HepG2 (cell line): ENCODE results near the gene CORO1C. TPM values are rescaled to one million over a fixed set of nuclear protein-coding genes. Genes with fewer than 3 reads are reported as not detected.
A peak's percentile ranks its signal among the peaks of the same experiment; 100 is the strongest.

Experiments
- ATAC-seq: fragments of 200-7000 bp; cut with Tn5 transposase; 3 replicates; pipeline ENCODE4 v1.9.1; 2020; ENCODE audit warnings: mild to moderate bottlenecking, moderate library complexity
- BruUV-seq: library from RNA; stranded (reverse); fragments of 400-500 nt; replicated peaks from 2 replicates; lab custom pipeline; 2021; lab: Mats Ljungman, UMichigan
- CTCF ChIA-PET: fragments of 300-600 bp; formaldehyde crosslinking; extraction: SDS; loops from one replicate; lab custom pipeline; 2021; ENCODE audit warnings: low total read pairs, inconsistent platforms, low intra/inter-chr PET ratio; lab: Yijun Ruan, JAX
- POLR2A ChIA-PET: fragments of 350-600 bp; sonication (Branson Sonifier 250); formaldehyde crosslinking; loops from one replicate; lab custom pipeline; 2020; ENCODE audit warnings: antibody characterized with exemption, inconsistent platforms; lab: Yijun Ruan, JAX
- DNase-seq: peaks from one replicate; pipeline ENCODE4 v3.0.0-alpha.2; 2015; ENCODE audit warnings: low spot score
- FAIRE-seq: peaks from 3 replicates; lab custom pipeline; 2011; peaks lifted over from hg19 to GRCh38; lab: Jason Lieb, UNC
- H2AFZ ChIP-seq: one replicate; pipeline ENCODE4 v1.6.1; 2011; ENCODE audit warnings: low read length, inconsistent platforms
- H3K27ac ChIP-seq: fragments of 300-600 bp; 3 replicates; pipeline ENCODE4 v1.8.0; 2011; ENCODE audit warnings: mixed run types, mild to moderate bottlenecking, mixed read lengths, low read length, inconsistent platforms; ENCODE audit not compliant: insufficient read depth; ENCODE audit errors: extremely low read length
- H3K27me3 ChIP-seq, 2 experiments: fragments of 200-600 bp in 1 of 2; 2 replicates in 1 of 2; 3 replicates in 1 of 2; pipeline versions ENCODE4 v1.6.0 to v1.8.0; 2011; ENCODE audit warnings: low read length in 2 of 2, mild to moderate bottlenecking in 2 of 2, moderate library complexity in 2 of 2, inconsistent platforms in 1 of 2; ENCODE audit not compliant: insufficient read depth in 2 of 2, control insufficient read depth in 1 of 2
- H3K36me3 ChIP-seq, 2 experiments: fragments of 200-600 bp in 1 of 2; replicated peaks in 1 of 2; 2 replicates in 1 of 2; 3 replicates in 1 of 2; pipeline versions ENCODE4 v1.5.1 to v1.8.0; 2011; ENCODE audit warnings: low read length in 2 of 2, inconsistent platforms in 1 of 2; ENCODE audit not compliant: insufficient read depth in 2 of 2, control insufficient read depth in 1 of 2
- H3K4me1 ChIP-seq: 2 replicates; pipeline ENCODE4 v1.5.1; 2012; ENCODE audit warnings: low read length, inconsistent platforms; ENCODE audit not compliant: insufficient read depth
- H3K4me2 ChIP-seq: 2 replicates; pipeline ENCODE4 v1.6.0; 2011; ENCODE audit warnings: low read depth, low read length, inconsistent platforms
- H3K4me3 ChIP-seq, 3 experiments: fragments of 200-600 bp in 1 of 3; sonication (generic), shearing (Covaris generic) in 1 of 3; replicated peaks in 1 of 3; 2 replicates each; pipeline ENCODE4 v1.5.1; 2011 to 2016; ENCODE audit warnings: low read length in 3 of 3, inconsistent platforms in 2 of 3, low read depth in 2 of 3, mild to moderate bottlenecking in 2 of 3, control low read depth in 1 of 3, mixed read lengths in 1 of 3; ENCODE audit not compliant: insufficient read depth in 1 of 3
- H3K79me2 ChIP-seq: one replicate; pipeline ENCODE4 v1.6.1; 2011; ENCODE audit warnings: low read length, inconsistent platforms; ENCODE audit not compliant: insufficient read depth
- H3K9ac ChIP-seq: 2 replicates; pipeline ENCODE4 v1.6.0; 2011; ENCODE audit warnings: mild to moderate bottlenecking, low read depth, low read length, inconsistent platforms; ENCODE audit not compliant: insufficient read depth
- H3K9me3 ChIP-seq: 2 replicates; pipeline ENCODE4 v1.5.1; 2012; ENCODE audit warnings: mild to moderate bottlenecking, low read length
- H4K20me1 ChIP-seq: 2 replicates; pipeline ENCODE4 v1.6.0; 2011; ENCODE audit warnings: inconsistent platforms, mild to moderate bottlenecking, low read length, moderate library complexity; ENCODE audit not compliant: insufficient read depth
- FOXJ3 ChIP-seq: sonication (generic); formaldehyde crosslinking; IDR thresholded peaks from 2 replicates; pipeline ENCODE4 v1.4.0; 2020; ENCODE audit warnings: missing genetic modification reagents, mild to moderate bottlenecking, borderline replicate concordance
- FOXP1 ChIP-seq, 2 experiments: fragments of 450-650 bp in 1 of 2; IDR thresholded peaks; 2 replicates each; pipeline ENCODE4 v1.6.1; 2017 to 2018; ENCODE audit warnings: antibody characterized with exemption in 1 of 2
- GFI1 ChIP-seq: sonication (generic); formaldehyde crosslinking; IDR thresholded peaks from 2 replicates; pipeline ENCODE4 v1.5.0; 2020; ENCODE audit warnings: missing genetic modification reagents, mild to moderate bottlenecking, borderline replicate concordance
- MNT ChIP-seq: fragments of 450-650 bp; IDR thresholded peaks from 2 replicates; pipeline ENCODE4 v1.6.1; 2016
- MYNN ChIP-seq: sonication (generic); formaldehyde crosslinking; IDR thresholded peaks from 2 replicates; pipeline ENCODE4 v1.4.0; 2020; ENCODE audit warnings: mild to moderate bottlenecking, low read depth, missing genetic modification reagents
- NCOR1 ChIP-seq: fragments of 200-600 bp; sonication (generic); IDR thresholded peaks from 2 replicates; pipeline ENCODE4 v1.7.0; 2017; ENCODE audit warnings: antibody characterized with exemption, low read length, borderline replicate concordance
- SALL1 ChIP-seq: sonication (generic); formaldehyde crosslinking; IDR thresholded peaks from 2 replicates; pipeline ENCODE4 v1.8.0; 2022; ENCODE audit warnings: mild to moderate bottlenecking, missing genetic modification reagents
- SP5 ChIP-seq: IDR thresholded peaks from 2 replicates; pipeline ENCODE4 v1.6.1; 2016; ENCODE audit warnings: low read depth, borderline replicate concordance
- TIGD3 ChIP-seq: sonication (generic); formaldehyde crosslinking; IDR thresholded peaks from 2 replicates; pipeline ENCODE4 v1.5.1; 2020; ENCODE audit warnings: mild to moderate bottlenecking, missing genetic modification reagents, borderline replicate concordance
- TMF1 ChIP-seq: sonication (generic); formaldehyde crosslinking; IDR thresholded peaks from 2 replicates; pipeline ENCODE4 v1.8.1; 2022; ENCODE audit warnings: low read depth, missing genetic modification reagents
- ZNF10 ChIP-seq: sonication (generic); formaldehyde crosslinking; IDR thresholded peaks from 2 replicates; pipeline ENCODE4 v1.4.0; 2020; ENCODE audit warnings: mild to moderate bottlenecking, low read depth, missing genetic modification reagents, borderline replicate concordance
- ZNF20 ChIP-seq: sonication (generic); formaldehyde crosslinking; IDR thresholded peaks from 2 replicates; pipeline ENCODE4 v1.4.0; 2020; ENCODE audit warnings: mild to moderate bottlenecking, moderate library complexity, missing genetic modification reagents
- ZNF205 ChIP-seq: IDR thresholded peaks from 2 replicates; pipeline ENCODE4 v1.6.1; 2018; ENCODE audit warnings: missing biosample characterization, missing genetic modification reagents
- ZNF546 ChIP-seq: sonication (generic); formaldehyde crosslinking; conservative IDR thresholded peaks from 2 replicates; pipeline ENCODE4 v1.8.1; 2023; ENCODE audit warnings: mild to moderate bottlenecking, missing genetic modification reagents
- ZNF75D ChIP-seq: sonication (generic); formaldehyde crosslinking; IDR thresholded peaks from 2 replicates; pipeline ENCODE4 v1.8.1; 2023; ENCODE audit warnings: missing genetic modification reagents, mild to moderate bottlenecking, borderline replicate concordance
- WGBS: methylation state at CpG from one replicate; pipeline ENCODE4 v1.1.6; 2017; ENCODE audit warnings: low lambda C conversion rate; 5-methylcytosine and 5-hydroxymethylcytosine counted together
- in situ Hi-C: cut with HindIII; loops from 2 replicates; pipeline ENCODE4 v1.10.0; 2017; ENCODE audit warnings: low pct_unique_long_range_greater_than_20kb; ENCODE audit not compliant: extremely low pct_ligation_motif_present
- intact Hi-C: fragments of 100-400 bp; cut with micrococcal nuclease; formaldehyde crosslinking; loops from one replicate; pipeline ENCODE4 v1.10.0; 2022; ENCODE audit not compliant: unreplicated experiment
- polyA plus RNA-seq, 8 experiments: library from polyadenylated mRNA; depleted of rRNA in 3 of 8; stranded (reverse) in 7 of 8; unstranded in 1 of 8; fragments of >200 nt; fragmentation: Illumina TruSeq in 4 of 8; extraction: Trizol in 4 of 8; gene quantifications; 2 replicates each; pipeline versions ENCODE4 v1.2.1 to v1.2.3, GENCODE V29; 2011 to 2016; ENCODE audit warnings: low read depth in 4 of 8, missing spikeins in 1 of 8, mixed read lengths in 1 of 8; ENCODE audit not compliant: insufficient read depth in 1 of 8
- total RNA-seq, 5 experiments: library from RNA; depleted of rRNA; stranded (reverse); fragments of >200 nt; fragmentation: Illumina TruSeq; extraction: Trizol; gene quantifications; 2 replicates each; pipeline ENCODE4 v1.2.3, GENCODE V29; 2016; ENCODE audit warnings: low read depth in 1 of 5
- TF ChIP-seq, protein P1 (sequence below): sonication (generic); formaldehyde crosslinking; IDR thresholded peaks from 2 replicates; pipeline ENCODE4 v1.4.0; 2020; ENCODE audit warnings: missing genetic modification reagents, borderline replicate concordance

Gene CORO1C
- total and polyA plus RNA-seq, 2 of the 13 experiments (the other 11 are each of a cell fraction or from before 2014, with no cell fraction given) = 73.7 to 131 TPM

- TF ChIP-seq, protein P1, sequence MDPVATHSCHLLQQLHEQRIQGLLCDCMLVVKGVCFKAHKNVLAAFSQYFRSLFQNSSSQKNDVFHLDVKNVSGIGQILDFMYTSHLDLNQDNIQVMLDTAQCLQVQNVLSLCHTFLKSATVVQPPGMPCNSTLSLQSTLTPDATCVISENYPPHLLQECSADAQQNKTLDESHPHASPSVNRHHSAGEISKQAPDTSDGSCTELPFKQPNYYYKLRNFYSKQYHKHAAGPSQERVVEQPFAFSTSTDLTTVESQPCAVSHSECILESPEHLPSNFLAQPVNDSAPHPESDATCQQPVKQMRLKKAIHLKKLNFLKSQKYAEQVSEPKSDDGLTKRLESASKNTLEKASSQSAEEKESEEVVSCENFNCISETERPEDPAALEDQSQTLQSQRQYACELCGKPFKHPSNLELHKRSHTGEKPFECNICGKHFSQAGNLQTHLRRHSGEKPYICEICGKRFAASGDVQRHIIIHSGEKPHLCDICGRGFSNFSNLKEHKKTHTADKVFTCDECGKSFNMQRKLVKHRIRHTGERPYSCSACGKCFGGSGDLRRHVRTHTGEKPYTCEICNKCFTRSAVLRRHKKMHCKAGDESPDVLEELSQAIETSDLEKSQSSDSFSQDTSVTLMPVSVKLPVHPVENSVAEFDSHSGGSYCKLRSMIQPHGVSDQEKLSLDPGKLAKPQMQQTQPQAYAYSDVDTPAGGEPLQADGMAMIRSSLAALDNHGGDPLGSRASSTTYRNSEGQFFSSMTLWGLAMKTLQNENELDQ (CRISPR knock-in tag) = no peak
- TF ChIP-seq NCOR1 (0 out of 2 replicates have a peak, but pooled peaks have one; percentile 6), ZNF75D (CRISPR knock-in tag) (no peak)
These were observed 125.5 kb downstream of the CORO1C start (continued) for GRCh38 chr12:108605690-108606406.

DNA sequence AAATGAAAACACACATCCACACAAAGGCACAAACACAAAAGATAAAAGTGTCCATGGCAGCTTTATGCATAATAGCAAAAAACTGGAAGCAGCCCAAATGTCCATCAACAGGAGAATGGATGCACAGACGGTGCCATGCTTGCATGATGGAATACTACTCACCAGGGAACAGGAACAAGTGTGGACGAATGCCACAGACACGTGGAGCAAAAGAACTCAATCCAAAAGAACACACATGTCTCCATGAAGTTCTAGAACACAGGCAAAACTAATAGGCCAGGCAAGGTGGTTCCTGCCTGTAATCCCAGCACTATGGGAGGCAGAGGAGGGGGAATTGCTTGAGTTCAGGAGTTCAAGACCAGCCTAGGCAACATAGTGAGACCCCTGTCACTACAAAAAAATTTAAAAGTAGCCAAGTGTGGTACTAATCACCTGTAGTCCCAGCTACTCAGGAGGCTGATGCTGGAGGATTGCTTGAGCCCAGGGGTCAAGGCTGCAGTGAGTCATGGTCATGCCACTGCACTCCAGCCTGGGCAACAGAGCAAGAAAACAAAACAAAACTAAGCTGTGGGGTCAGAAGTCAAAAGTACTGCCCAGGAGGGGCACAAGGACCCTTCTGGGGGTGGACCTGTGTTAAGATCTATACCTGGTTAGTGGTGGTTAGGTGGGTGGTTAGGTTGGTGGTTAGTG is 126.2 kb downstream of the CORO1C start:
- 49% methylated on average over 3 of the region's 3 CpGs for WGBS
- POLR2A ChIA-PET = no interaction called here
- H4K20me1 ChIP-seq = no peaks in the 10 kb centered on the region
- no peak overlapping the region for H3K27ac ChIP-seq
- peaks cover 12% of the 10 kb centered on the region for H3K4me1 ChIP-seq
- H2AFZ ChIP-seq = no peak overlapping the region
- in situ Hi-C loops (no loop called here), intact Hi-C loops (no loop called here)
- H3K9me3 ChIP-seq = no peaks in the 10 kb centered on the region
- H3K9ac ChIP-seq = no peak overlapping the region
- CTCF ChIA-PET = no interaction called here
- H3K36me3 ChIP-seq = no peaks in the 10 kb centered on the region
- no peak overlapping the region for H3K4me3 ChIP-seq
- H3K27me3 ChIP-seq = peaks cover 3 to 13% of the 10 kb centered on the region in 2 experiments; a peak in 2 of 5 replicates
- BruUV-seq = no TSS peak
- ATAC-seq (peak; percentile 12), FAIRE-seq (no peak), DNase-seq (peak; percentile 23)
- H3K79me2 ChIP-seq = no peaks in the 10 kb centered on the region
- H3K4me2 ChIP-seq = no peak overlapping the region
- TF ChIP-seq TMF1 (CRISPR knock-in tag) (no peak), SALL1 (CRISPR knock-in tag) (no peak), SP5 (CRISPR knock-in tag) (no peak), TIGD3 (CRISPR knock-in tag) (no peak), ZNF546 (no peak), FOXP1 (IDR thresholded peaks at IDR 0.05) (no peak), FOXP1 (CRISPR knock-in tag; IDR thresholded peaks at IDR 0.05) (peak; percentile 25; the same call in 1 of the 2 replicates), ZNF205 (CRISPR knock-in tag) (no peak), MYNN (no peak), MNT (0 out of 2 replicates have a peak, but pooled peaks have one; percentile 10), ZNF10 (CRISPR knock-in tag) (no peak), GFI1 (CRISPR knock-in tag) (no peak), ZNF20 (no peak), FOXJ3 (no peak)
